ENCODE results near the gene TMEM201. TPM values are rescaled to one million over a fixed set of nuclear protein-coding genes. Genes with fewer than 3 reads are reported as not detected.

TMEM201 gene
- total and polyA plus RNA-seq, 2 donors from 2014 or later, result 9.1 to 13.2 TPM

- FAIRE-seq (no peak), DNase-seq (peak in 2 of 5 donors; percentile 34 to 46)
- no peak overlapping the region for H3K27ac ChIP-seq (ENCODE audit: low read depth in 2 of 2, low read length in 2 of 2)
- H3K9ac ChIP-seq (ENCODE audit: low read length in 3 of 3), result no peak overlapping the region
- H3K4me1 ChIP-seq (ENCODE audit: control insufficient read depth in 2 of 3, insufficient read depth in 2 of 3, low read depth in 1 of 3, low read length in 3 of 3), result peaks cover 0 to 14% (median 6%) of the 10 kb centered on the region in 3 donors
- no peaks in the 10 kb centered on the region for H3K27me3 ChIP-seq (ENCODE audit: control insufficient read depth, insufficient read depth, low read length)
- H3K4me3 ChIP-seq (ENCODE audit: low read length in 3 of 3), result no peak overlapping the region
- H3K36me3 ChIP-seq (ENCODE audit: control insufficient read depth in 2 of 3, insufficient read depth in 3 of 3, low read length in 3 of 3), result peaks cover 0 to 3% (median 3%) of the 10 kb centered on the region in 3 donors
- no peaks in the 10 kb centered on the region for H3K9me3 ChIP-seq (ENCODE audit: control insufficient read depth in 2 of 3, insufficient read depth in 1 of 3, low read length in 3 of 3)
- no peak for TF ChIP-seq CTCF (IDR thresholded peaks at IDR 0.05; ENCODE audit: borderline replicate concordance, extremely low read depth, insufficient read depth)
- intact Hi-C loops (cut with DNase I), result no loop called here
Measured at GRCh38 chr1:9596415-9597123, 7.9 kb downstream of the TMEM201 start.

DNA sequence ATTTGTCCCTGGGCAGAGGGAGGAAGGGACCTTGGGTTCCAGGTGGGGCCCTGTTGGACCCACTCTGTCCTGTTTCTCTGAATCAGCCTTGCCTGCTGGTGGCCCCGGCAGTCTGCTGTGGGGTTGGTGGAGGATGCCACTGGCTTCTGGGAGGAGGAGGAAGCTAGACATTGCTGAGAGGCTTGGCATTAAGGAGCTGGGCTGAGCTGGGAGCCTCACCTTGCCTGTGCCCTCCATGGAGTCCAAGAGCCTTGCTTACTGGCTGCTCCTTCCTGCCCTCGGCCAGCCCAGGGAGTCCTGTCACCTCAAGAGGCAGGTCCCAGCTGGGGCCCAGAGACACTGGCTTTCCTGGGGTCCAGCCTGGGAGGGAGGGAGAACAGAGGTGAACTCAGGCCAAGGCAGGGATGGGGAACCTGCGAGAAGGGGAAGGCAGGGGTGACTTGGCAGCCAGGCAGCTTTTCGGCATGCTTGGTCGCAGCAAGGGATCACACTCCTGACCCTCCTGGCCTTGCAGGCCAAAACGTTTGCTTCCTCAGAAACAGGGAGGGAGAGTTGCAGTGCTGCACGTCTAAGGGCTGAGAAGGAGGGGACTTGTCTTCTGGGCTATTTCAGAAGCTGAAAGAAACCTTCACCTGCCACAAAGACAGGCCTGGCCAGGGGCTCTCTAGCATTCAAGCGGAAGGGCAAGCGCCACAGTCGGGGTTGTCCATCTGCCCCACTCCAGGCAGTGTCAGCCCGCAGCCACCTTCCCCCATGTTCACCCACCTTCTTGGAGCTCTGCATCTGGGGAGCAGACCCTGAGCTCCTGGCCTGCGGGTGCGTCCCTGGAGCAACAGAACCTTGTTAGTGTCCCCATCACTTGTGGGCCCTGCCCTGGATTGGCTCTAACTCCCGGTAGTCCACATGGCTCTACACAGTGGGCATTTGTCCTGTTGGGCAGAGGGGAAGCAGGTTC is 8.9 kb downstream of the TMEM201 start:
- H3K27me3 ChIP-seq (ENCODE audit: control insufficient read depth, insufficient read depth, low read length), result no peaks in the 10 kb centered on the region
- intact Hi-C loops (cut with DNase I), result no loop called here
- DNase-seq, result no peak
- H3K4me1 ChIP-seq (ENCODE audit: control insufficient read depth in 2 of 3, insufficient read depth in 2 of 3, low read depth in 1 of 3, low read length in 3 of 3), result peaks cover 0 to 14% (median 6%) of the 10 kb centered on the region in 3 donors
- no peak overlapping the region for H3K4me3 ChIP-seq (ENCODE audit: low read length in 3 of 3)
- H3K27ac ChIP-seq (ENCODE audit: low read depth in 2 of 2, low read length in 2 of 2), result no peak overlapping the region
- no peak for TF ChIP-seq CTCF (IDR thresholded peaks at IDR 0.05; ENCODE audit: borderline replicate concordance, extremely low read depth, insufficient read depth)
- no peak overlapping the region for H3K9ac ChIP-seq (ENCODE audit: low read length in 3 of 3)
- FAIRE-seq, result no peak
- peaks cover 0 to 6% (median 3%) of the 10 kb centered on the region in 3 donors for H3K36me3 ChIP-seq (ENCODE audit: control insufficient read depth in 2 of 3, insufficient read depth in 3 of 3, low read length in 3 of 3)
- H3K9me3 ChIP-seq (ENCODE audit: control insufficient read depth in 2 of 3, insufficient read depth in 1 of 3, low read length in 3 of 3), result no peaks in the 10 kb centered on the region

GRCh38 chr1:9598316-9598700 is 9.6 kb downstream of the TMEM201 start:
- no peak for DNase-seq
- H3K4me3 ChIP-seq (ENCODE audit: low read length in 3 of 3), result no peak overlapping the region
- intact Hi-C loops (cut with DNase I), result no loop called here
- no peak for FAIRE-seq
- no peak overlapping the region for H3K27ac ChIP-seq (ENCODE audit: low read depth in 2 of 2, low read length in 2 of 2)
- H3K36me3 ChIP-seq (ENCODE audit: control insufficient read depth in 2 of 3, insufficient read depth in 3 of 3, low read length in 3 of 3), result peaks cover 0 to 11% (median 3%) of the 10 kb centered on the region in 3 donors
- TF ChIP-seq CTCF (IDR thresholded peaks at IDR 0.05; ENCODE audit: borderline replicate concordance, extremely low read depth, insufficient read depth), result no peak
- no peak overlapping the region for H3K9ac ChIP-seq (ENCODE audit: low read length in 3 of 3)
- H3K4me1 ChIP-seq (ENCODE audit: control insufficient read depth in 2 of 3, insufficient read depth in 2 of 3, low read depth in 1 of 3, low read length in 3 of 3), result peaks cover 0 to 9% (median 0%) of the 10 kb centered on the region in 3 donors
- H3K27me3 ChIP-seq (ENCODE audit: control insufficient read depth, insufficient read depth, low read length), result no peaks in the 10 kb centered on the region
- H3K9me3 ChIP-seq (ENCODE audit: control insufficient read depth in 2 of 3, insufficient read depth in 1 of 3, low read length in 3 of 3), result no peaks in the 10 kb centered on the region
